Chondrocyte (in vitro differentiated cells): ENCODE data around the gene PCTP. TPM values are rescaled to one million over a fixed set of nuclear protein-coding genes. Genes with fewer than 3 reads are reported as not detected.

Experiments
- DNase-seq: peaks from one replicate; pipeline ENCODE4 v3.0.0; 2021; ENCODE audit warnings: mixed read lengths, low spot score
- H3K27ac Mint-ChIP-seq: one replicate; pipeline ENCODE4 v1.8.0; 2021; ENCODE audit warnings: mild to moderate bottlenecking, moderate library complexity, mixed read lengths; ENCODE audit not compliant: unreplicated experiment
- H3K27me3 Mint-ChIP-seq: 2 replicates; pipeline ENCODE4 v1.8.0; 2021; ENCODE audit warnings: low read depth, mixed read lengths
- H3K36me3 Mint-ChIP-seq: 2 replicates; pipeline ENCODE4 v1.8.0; 2021; ENCODE audit warnings: low read depth, mixed read lengths
- H3K4me1 Mint-ChIP-seq: 2 replicates; pipeline ENCODE4 v1.8.0; 2021; ENCODE audit warnings: low read depth, mild to moderate bottlenecking, mixed read lengths
- H3K4me3 Mint-ChIP-seq: one replicate; pipeline ENCODE4 v1.8.0; 2021; ENCODE audit warnings: mild to moderate bottlenecking, moderate library complexity, mixed read lengths; ENCODE audit not compliant: unreplicated experiment
- H3K9me3 Mint-ChIP-seq: 2 replicates; pipeline ENCODE4 v1.8.0; 2021; ENCODE audit warnings: low read depth, mixed read lengths
- total RNA-seq: library from RNA; stranded (reverse); gene quantifications from 3 replicates; pipeline ENCODE4 v1.2.1, GENCODE V29; 2021
- TF ChIP-seq, protein P1 (sequence below): fragments of 200-600 bp; sonication (generic); IDR thresholded peaks from 2 replicates; pipeline ENCODE4 v1.5.0; 2021; ENCODE audit warnings: antibody characterized with exemption, mild to moderate bottlenecking, moderate library complexity

PCTP gene
- total RNA-seq, 1 donor from 2014 or later, result 8.8 TPM

DNA sequence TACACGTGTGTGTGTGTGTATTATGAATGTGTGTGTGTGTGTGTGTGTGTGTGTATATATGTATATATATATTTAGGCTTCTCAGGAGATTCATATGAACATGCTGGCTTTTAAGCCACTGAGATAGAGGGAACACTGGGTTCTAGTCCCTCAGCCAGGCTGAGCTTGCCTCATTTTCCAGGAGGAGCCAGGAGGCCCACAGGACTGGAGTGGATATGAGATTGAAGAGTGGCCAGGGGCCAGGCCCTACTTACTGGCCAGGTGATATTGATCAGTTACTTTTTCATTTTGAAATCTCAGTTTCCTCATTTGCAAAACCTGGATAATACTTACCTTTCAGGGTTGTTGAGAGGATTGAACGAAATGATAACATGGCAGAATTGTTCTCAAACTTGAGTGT is 5.8 kb downstream of the PCTP start:
- Mint-ChIP-seq H3K36me3 (no peaks in the 10 kb centered on the region), H3K4me1 (peaks cover 15% of the 10 kb centered on the region), H3K27ac (no peak overlapping the region), H3K27me3 (no peaks in the 10 kb centered on the region), H3K9me3 (no peaks in the 10 kb centered on the region), H3K4me3 (no peak overlapping the region)
- DNase-seq, result no peak
- TF ChIP-seq, protein P1, sequence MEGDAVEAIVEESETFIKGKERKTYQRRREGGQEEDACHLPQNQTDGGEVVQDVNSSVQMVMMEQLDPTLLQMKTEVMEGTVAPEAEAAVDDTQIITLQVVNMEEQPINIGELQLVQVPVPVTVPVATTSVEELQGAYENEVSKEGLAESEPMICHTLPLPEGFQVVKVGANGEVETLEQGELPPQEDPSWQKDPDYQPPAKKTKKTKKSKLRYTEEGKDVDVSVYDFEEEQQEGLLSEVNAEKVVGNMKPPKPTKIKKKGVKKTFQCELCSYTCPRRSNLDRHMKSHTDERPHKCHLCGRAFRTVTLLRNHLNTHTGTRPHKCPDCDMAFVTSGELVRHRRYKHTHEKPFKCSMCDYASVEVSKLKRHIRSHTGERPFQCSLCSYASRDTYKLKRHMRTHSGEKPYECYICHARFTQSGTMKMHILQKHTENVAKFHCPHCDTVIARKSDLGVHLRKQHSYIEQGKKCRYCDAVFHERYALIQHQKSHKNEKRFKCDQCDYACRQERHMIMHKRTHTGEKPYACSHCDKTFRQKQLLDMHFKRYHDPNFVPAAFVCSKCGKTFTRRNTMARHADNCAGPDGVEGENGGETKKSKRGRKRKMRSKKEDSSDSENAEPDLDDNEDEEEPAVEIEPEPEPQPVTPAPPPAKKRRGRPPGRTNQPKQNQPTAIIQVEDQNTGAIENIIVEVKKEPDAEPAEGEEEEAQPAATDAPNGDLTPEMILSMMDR, result no peak

- Mint-ChIP-seq H3K27ac (no peak overlapping the region), H3K27me3 (no peaks in the 10 kb centered on the region), H3K4me3 (no peak overlapping the region), H3K36me3 (no peaks in the 10 kb centered on the region), H3K4me1 (peaks cover 7% of the 10 kb centered on the region), H3K9me3 (no peaks in the 10 kb centered on the region)
- TF ChIP-seq, protein P1, result no peak
- DNase-seq, result no peak
Measured at GRCh38 chr17:55757659-55758058, 6.8 kb downstream of the PCTP start.

DNA sequence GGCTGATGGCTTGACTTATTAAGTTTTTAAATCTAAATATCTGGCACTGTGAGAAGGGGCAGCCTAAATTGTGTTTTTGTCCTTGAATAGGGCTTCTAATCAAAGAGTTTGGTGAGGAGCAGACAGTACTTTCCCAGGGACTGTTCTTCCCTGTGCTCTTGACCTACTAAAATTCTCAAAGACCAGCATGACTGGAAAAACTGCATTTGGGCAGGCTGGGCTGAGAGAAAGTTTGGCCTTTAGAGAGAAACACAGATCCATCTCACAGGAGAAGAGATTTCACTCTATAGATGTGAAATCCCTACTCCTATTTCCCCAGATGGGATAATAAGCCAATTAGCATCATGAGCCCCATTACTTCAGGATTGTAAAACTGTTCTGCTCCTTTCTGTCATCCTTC is 7.3 kb downstream of the PCTP start:
- H3K27ac Mint-ChIP-seq, result no peak overlapping the region
- DNase-seq, result no peak
- peaks cover 4% of the 10 kb centered on the region for H3K4me1 Mint-ChIP-seq
- H3K27me3 Mint-ChIP-seq, result no peaks in the 10 kb centered on the region
- H3K4me3 Mint-ChIP-seq, result no peak overlapping the region
- no peaks in the 10 kb centered on the region for H3K9me3 Mint-ChIP-seq
- H3K36me3 Mint-ChIP-seq, result no peaks in the 10 kb centered on the region
- TF ChIP-seq, protein P1, result no peak

- H3K27me3 Mint-ChIP-seq, result no peaks in the 10 kb centered on the region
- H3K9me3 Mint-ChIP-seq, result no peaks in the 10 kb centered on the region
- no peak for DNase-seq
- peaks cover 3% of the 10 kb centered on the region for H3K4me1 Mint-ChIP-seq
- no peak overlapping the region for H3K4me3 Mint-ChIP-seq
- TF ChIP-seq, protein P1, result no peak
- H3K36me3 Mint-ChIP-seq, result no peaks in the 10 kb centered on the region
- H3K27ac Mint-ChIP-seq, result no peak overlapping the region
Measured at GRCh38 chr17:55760643-55761355, 9.9 kb downstream of the PCTP start.

- Mint-ChIP-seq H3K27me3 (no peaks in the 10 kb centered on the region), H3K4me1 (peaks cover 3% of the 10 kb centered on the region), H3K4me3 (no peak overlapping the region), H3K27ac (no peak overlapping the region), H3K9me3 (no peaks in the 10 kb centered on the region), H3K36me3 (no peaks in the 10 kb centered on the region)
- TF ChIP-seq, protein P1, result no peak
- no peak for DNase-seq
Measured at GRCh38 chr17:55762086-55762858, 11.4 kb downstream of the PCTP start.
